GM21619 (cell line): Measurements from ENCODE around the gene NCBP3.
"Not testable (repeated sequence)": the region's sequence is repeated elsewhere in the genome, so short reads cannot be mapped to it uniquely, and the experiment has no call there.

Experiments used
- ATAC-seq: cut with Tn5 transposase; IDR thresholded peaks from one replicate; pipeline ENCODE4 v1.9.1; 2021; ENCODE audit not compliant: unreplicated experiment

The NCBP3 gene

GRCh38 chr17:3847165-3847670, 1.2 kb upstream of the NCBP3 start:
- no peak for ATAC-seq

- ATAC-seq, result no peak
Observed at GRCh38 chr17:3846437-3847164, 555 bp upstream of the NCBP3 start.

GRCh38 chr17:3845291-3845620, 790 bp downstream of the NCBP3 start:
- ATAC-seq, result peak; percentile 27

- ATAC-seq, result not testable (repeated sequence)
Observed at GRCh38 chr17:3844556-3844955, 1.5 kb downstream of the NCBP3 start.

GRCh38 chr17:3843935-3844516, 2.0 kb downstream of the NCBP3 start:
- ATAC-seq, result no peak

GRCh38 chr17:3838206-3838605, 7.8 kb downstream of the NCBP3 start:
- ATAC-seq, result no peak

GRCh38 chr17:3836551-3836950, 9.5 kb downstream of the NCBP3 start:
- ATAC-seq, result no peak

GRCh38 chr17:3835410-3836229, 10.4 kb downstream of the NCBP3 start:
- no peak for ATAC-seq

- ATAC-seq, result no peak
Observed at GRCh38 chr17:3834811-3835210, 11.2 kb downstream of the NCBP3 start.

GRCh38 chr17:3828852-3829232, 17.2 kb downstream of the NCBP3 start:
- ATAC-seq, result no peak

GRCh38 chr17:3828151-3828851, 17.7 kb downstream of the NCBP3 start:
- ATAC-seq, result no peak

- ATAC-seq, result no peak
Observed at GRCh38 chr17:3827124-3827773, 18.8 kb downstream of the NCBP3 start.

GRCh38 chr17:3826191-3826590, 19.9 kb downstream of the NCBP3 start:
- ATAC-seq, result no peak

GRCh38 chr17:3821101-3821500, 24.9 kb downstream of the NCBP3 start:
- ATAC-seq, result no peak

GRCh38 chr17:3818786-3819185, 27.3 kb downstream of the NCBP3 start:
- ATAC-seq, result no peak

GRCh38 chr17:3817851-3818605, 28.0 kb downstream of the NCBP3 start:
- no peak for ATAC-seq

- ATAC-seq, result no peak
Observed at GRCh38 chr17:3815925-3816324, 30.1 kb downstream of the NCBP3 start.

GRCh38 chr17:3815122-3815521, 30.9 kb downstream of the NCBP3 start:
- no peak for ATAC-seq

- ATAC-seq, result no peak
Observed at GRCh38 chr17:3814361-3814760, 31.7 kb downstream of the NCBP3 start.

- ATAC-seq, result no peak
Observed at GRCh38 chr17:3813171-3813570, 32.9 kb downstream of the NCBP3 start.
